Right hindlimb (tissue), 1 donor: Measurements from ENCODE around the gene ZNF775.
A peak's percentile ranks its signal among the peaks of the same experiment; 100 is the strongest.

Source experiments
- DNase-seq: peaks from one replicate; pipeline ENCODE4 v3.0.0-alpha.2; 2018

Gene ZNF775

GRCh38 chr7:150402671-150403321 lies 23.7 kb downstream of the ZNF775 start:
- DNase-seq = peak; percentile 16

GRCh38 chr7:150403376-150404171 lies 24.4 kb downstream of the ZNF775 start:
- DNase-seq = peak; percentile 15

- DNase-seq = peak; percentile 21
Measured at GRCh38 chr7:150404172-150404804, 25.2 kb downstream of the ZNF775 start.

- peak; percentile 91 for DNase-seq
Measured at GRCh38 chr7:150404805-150405583, 25.9 kb downstream of the ZNF775 start.

GRCh38 chr7:150405584-150406311 lies 26.6 kb downstream of the ZNF775 start:
- peak; percentile 65 for DNase-seq

- DNase-seq = no peak
Measured at GRCh38 chr7:150406312-150406566, 27.1 kb downstream of the ZNF775 start.

- peak; percentile 15 for DNase-seq
Measured at GRCh38 chr7:150406567-150407421, 27.7 kb downstream of the ZNF775 start.

- peak; percentile 18 for DNase-seq
Measured at GRCh38 chr7:150407588-150408392, 28.7 kb downstream of the ZNF775 start.

GRCh38 chr7:150408393-150409299 lies 29.5 kb downstream of the ZNF775 start:
- DNase-seq = peak; percentile 16

- peak; percentile 5 for DNase-seq
Measured at GRCh38 chr7:150409300-150410030, 30.3 kb downstream of the ZNF775 start.

GRCh38 chr7:150410131-150410530 lies 31.0 kb downstream of the ZNF775 start:
- DNase-seq = no peak

- peak; percentile 15 for DNase-seq
Measured at GRCh38 chr7:150410680-150411346, 31.7 kb downstream of the ZNF775 start.

- peak; percentile 11 for DNase-seq
Measured at GRCh38 chr7:150411606-150412005, 32.5 kb downstream of the ZNF775 start.

GRCh38 chr7:150412016-150412415 lies 32.9 kb downstream of the ZNF775 start:
- peak; percentile 5 for DNase-seq

GRCh38 chr7:150412518-150413488 lies 33.7 kb downstream of the ZNF775 start:
- DNase-seq = peak; percentile 9

GRCh38 chr7:150413640-150414081 lies 34.5 kb downstream of the ZNF775 start:
- peak; percentile 12 for DNase-seq
